GM18499 (cell line): ENCODE measurements around the gene CCDC141.
"Not testable (repeated sequence)": the region's sequence is repeated elsewhere in the genome, so short reads cannot be mapped to it uniquely, and the experiment has no call there.

Experiments
- ATAC-seq: cut with Tn5 transposase; IDR thresholded peaks from one replicate; pipeline ENCODE4 v1.9.1; 2021; ENCODE audit warnings: moderate number of reproducible peaks; ENCODE audit not compliant: insufficient read depth, unreplicated experiment

CCDC141 gene

GRCh38 chr2:179048099-179048498 is 1.8 kb downstream of the CCDC141 start:
- ATAC-seq, result no peak

- ATAC-seq, result not testable (repeated sequence)
These were observed 4.3 kb downstream of the CCDC141 start for GRCh38 chr2:179045602-179046001.

GRCh38 chr2:179044500-179044899 is 5.4 kb downstream of the CCDC141 start:
- ATAC-seq, result no peak

- no peak for ATAC-seq
These were observed 12.1 kb downstream of the CCDC141 start for GRCh38 chr2:179037807-179038206.

- no peak for ATAC-seq
These were observed 13.5 kb downstream of the CCDC141 start for GRCh38 chr2:179036353-179036905.

- ATAC-seq, result peak; percentile 94
These were observed 18.1 kb downstream of the CCDC141 start for GRCh38 chr2:179031731-179032408.

GRCh38 chr2:179024445-179024844 is 25.5 kb downstream of the CCDC141 start:
- no peak for ATAC-seq

- ATAC-seq, result no peak
These were observed 27.3 kb downstream of the CCDC141 start for GRCh38 chr2:179022685-179023084.

GRCh38 chr2:179021258-179021657 is 28.7 kb downstream of the CCDC141 start:
- peak; percentile 68 for ATAC-seq

- peak; percentile 39 for ATAC-seq
These were observed 29.7 kb downstream of the CCDC141 start for GRCh38 chr2:179020156-179020750.

- no peak for ATAC-seq
These were observed 30.7 kb downstream of the CCDC141 start for GRCh38 chr2:179019260-179019659.

- ATAC-seq, result no peak
These were observed 32.1 kb downstream of the CCDC141 start for GRCh38 chr2:179017773-179018357.

- not testable (repeated sequence) for ATAC-seq
These were observed 35.7 kb downstream of the CCDC141 start for GRCh38 chr2:179014189-179014588.

- ATAC-seq, result no peak
These were observed 44.0 kb downstream of the CCDC141 start for GRCh38 chr2:179005976-179006375.

GRCh38 chr2:178999476-178999875 is 50.5 kb downstream of the CCDC141 start:
- ATAC-seq, result no peak

GRCh38 chr2:178998539-178998938 is 51.4 kb downstream of the CCDC141 start:
- ATAC-seq, result no peak

GRCh38 chr2:178997477-178997876 is 52.5 kb downstream of the CCDC141 start:
- ATAC-seq, result no peak

GRCh38 chr2:178997067-178997466 is 52.9 kb downstream of the CCDC141 start:
- ATAC-seq, result no peak

- ATAC-seq, result no peak
These were observed 55.7 kb downstream of the CCDC141 start for GRCh38 chr2:178994264-178994663.

- ATAC-seq, result no peak
These were observed 56.1 kb downstream of the CCDC141 start for GRCh38 chr2:178993788-178994187.

GRCh38 chr2:178992719-178993118 is 57.2 kb downstream of the CCDC141 start:
- not testable (repeated sequence) for ATAC-seq
